NCI-H345 (cell line): ENCODE measurements around the gene PSMD6.

Experiments
- DNase-seq: peaks from one replicate; lab custom pipeline; 2025; lab: John Stamatoyannopoulos, UW

The PSMD6 gene

DNA sequence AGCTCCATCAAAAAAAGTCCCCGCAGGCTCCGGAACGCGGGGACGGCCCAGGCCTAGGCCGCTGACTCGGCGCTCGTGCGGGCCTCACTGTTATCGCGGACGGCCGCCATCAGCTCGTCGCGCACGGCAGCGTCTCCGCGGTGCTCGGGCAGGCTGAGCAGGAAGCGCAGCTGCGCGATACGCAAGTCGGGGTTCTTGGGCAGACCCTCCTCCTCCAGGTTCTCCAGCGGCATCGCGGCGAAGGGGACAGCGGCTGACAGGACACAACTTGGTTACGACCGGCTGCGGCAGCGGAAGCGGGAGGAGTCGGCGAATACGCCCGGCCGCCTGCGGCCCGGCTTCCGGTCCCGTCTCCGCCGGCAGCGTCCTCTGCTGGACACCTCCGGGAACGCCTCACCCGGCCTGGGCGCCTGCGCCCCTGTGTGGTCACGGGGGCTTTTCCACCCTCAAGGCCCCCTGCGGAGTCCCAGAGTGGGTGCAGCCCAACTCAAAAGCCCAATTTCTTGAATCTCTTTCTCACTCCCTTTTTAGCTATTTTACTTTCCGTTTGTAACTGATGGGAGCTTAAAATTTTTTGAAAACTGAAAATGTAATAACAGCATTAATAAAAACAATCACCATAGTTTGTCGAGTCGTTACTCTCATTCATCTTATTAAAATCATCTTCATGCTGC lies at the start of gene PSMD6:
Gene PSMD6, minus strand, starts transcription at position 308 of the 674 bp plus-strand sequence. Its CDS starts 75 bp downstream, at position 233.
- peak; percentile 83 for DNase-seq

DNA sequence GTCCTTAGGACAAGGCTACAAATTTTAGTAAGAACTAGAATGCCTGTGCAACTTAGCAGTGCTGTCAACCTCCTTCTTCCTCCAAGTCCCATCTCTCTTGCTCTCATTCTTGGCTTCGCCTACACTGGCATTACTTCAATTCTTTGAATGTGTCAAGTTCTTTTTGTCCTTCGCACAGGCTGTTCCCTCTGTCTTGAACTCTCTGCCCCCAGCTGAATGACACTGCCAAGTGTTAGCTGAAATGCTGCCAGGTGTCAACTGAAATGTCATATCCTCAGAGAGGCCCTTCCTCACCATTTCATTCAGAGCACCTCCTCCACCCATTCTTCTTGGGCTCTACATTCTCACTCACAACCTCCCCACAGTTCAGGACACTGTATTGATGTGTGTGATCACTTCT lies 48.8 kb upstream of the PSMD6 start:
- DNase-seq = no peak

DNA sequence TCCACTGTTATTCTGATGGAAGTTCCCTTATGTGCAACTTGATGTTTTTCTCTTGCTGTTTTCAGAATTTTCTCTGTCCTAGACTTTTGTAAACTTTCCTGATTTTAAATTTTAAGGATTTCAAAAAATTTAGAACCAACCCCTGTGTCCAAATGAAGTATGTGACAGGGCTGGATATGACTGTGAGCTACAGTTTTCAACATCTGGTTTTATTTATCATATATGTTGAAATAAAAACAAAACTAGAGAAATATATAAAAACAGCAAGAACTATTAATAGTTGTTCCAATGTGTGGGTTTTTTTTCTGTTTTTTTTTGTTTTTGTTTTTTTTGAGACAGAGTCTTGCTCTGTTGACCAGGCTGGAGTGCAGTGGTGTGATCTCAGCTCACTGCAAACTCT lies 47.4 kb upstream of the PSMD6 start:
- DNase-seq = no peak

DNA sequence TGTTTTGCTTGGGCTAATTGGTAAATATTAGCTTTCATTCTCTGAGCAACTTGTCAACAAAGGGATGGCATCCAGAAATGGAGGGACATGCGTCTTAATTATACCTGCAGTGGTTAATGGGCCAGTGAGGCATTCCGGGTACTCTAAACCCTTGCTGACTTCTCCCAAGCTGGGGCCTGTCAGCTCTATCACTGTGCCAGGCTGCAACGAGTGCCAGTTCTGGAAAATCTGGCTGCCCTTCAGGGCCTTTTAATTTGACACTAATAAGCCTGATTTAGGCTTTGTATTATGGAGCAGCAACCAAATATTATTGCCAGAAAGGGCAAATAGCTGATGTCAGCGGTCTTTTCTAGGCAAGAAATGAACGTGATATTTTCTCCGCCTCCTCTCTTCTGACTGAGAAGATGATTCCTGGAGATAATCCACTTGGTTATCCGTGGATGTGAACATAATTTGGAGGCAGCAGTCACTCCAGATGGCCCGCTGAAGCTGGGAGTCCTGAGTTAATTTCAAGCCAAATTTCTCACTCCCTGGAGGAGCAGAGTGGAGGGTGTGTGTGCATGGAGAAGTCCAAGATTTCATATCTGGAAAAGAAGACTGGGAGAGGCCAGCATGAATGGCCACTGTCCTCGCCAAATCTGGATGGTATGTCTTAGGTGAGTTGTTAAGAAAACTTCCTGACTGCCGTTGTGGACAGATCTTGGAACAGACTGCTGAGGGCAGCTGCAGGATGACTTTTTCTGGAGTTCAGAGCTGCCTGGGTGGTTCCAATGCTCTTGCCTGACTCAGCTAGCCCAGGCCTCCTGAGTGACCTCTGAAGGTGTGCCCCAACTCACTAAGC lies 44.4 kb upstream of the PSMD6 start:
- no peak for DNase-seq

DNA sequence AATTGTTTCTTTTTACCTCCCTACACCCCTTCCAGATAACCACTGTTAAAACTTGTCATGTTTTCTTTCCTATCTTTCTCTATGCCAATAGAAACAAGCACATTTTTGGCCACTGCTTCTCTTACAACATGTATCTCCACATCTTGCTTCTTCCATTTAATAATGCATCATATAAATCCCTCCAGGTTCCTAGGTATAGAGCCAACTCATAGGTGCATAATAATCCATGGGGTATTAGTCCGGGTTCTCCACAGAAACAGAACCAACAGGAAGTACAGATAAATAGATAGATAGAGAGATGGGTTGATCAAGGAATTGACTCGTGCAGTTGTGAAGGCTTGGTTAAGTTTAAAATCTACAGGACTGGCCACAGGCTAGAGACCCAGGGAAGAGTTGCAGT lies 41.5 kb upstream of the PSMD6 start:
- DNase-seq = no peak

DNA sequence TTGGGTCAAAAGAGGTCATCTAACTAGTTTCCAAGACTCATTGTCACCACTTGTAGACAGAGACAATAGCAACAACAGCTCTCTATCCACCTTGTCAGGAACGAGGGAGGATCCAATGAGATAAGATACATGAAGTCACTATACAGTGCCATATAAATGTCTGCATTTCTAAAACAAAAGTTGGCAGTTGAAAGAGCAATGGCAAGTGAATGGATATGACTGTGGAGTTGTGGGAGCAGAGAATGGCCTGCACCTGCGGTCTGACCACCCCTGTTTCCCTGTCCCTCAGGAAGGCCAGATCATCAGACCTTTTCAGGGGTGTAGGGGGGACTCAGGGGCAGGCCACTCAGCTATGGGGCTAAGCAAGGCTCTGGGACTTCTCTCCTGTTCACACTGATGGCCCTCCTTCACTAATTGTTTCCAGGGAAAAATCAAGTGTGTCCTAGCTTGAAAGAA lies 40.7 kb upstream of the PSMD6 start:
- DNase-seq = no peak

DNA sequence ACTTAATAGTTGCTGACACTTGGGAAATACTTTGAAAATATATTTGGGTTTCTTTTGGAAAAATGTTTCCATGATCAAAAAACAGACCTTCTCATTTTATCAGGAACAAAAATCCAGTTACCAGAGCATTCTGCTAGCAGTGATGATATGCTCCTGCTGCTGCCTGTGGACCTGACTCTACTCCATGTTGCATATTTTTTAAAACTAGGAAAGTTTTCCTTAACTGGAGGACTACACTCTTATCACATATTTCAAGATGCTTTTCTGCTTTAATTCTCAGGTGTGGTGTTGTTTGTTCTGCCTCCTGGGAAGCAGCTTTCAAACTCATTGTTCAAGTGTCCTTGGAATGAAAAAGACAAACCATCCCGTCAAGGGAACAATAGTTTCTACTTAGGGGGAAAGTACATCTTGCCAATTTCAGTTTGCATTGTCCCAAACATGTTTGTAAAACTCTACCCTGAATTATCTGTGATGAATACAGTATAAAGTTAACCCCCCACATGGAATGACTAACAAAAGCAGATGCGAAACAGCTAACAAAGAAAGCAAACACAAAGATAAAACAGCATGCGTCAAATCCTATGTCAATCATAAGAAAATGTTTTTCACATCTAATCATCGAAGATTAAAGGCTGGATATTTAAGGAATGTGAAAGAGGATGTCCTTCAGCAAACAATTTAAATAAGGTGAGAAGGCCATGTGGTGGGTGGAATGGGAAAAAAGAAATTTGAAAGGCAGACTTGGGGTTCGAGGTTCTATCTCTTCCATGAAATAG lies 40.1 kb upstream of the PSMD6 start:
- peak; percentile 17 for DNase-seq

DNA sequence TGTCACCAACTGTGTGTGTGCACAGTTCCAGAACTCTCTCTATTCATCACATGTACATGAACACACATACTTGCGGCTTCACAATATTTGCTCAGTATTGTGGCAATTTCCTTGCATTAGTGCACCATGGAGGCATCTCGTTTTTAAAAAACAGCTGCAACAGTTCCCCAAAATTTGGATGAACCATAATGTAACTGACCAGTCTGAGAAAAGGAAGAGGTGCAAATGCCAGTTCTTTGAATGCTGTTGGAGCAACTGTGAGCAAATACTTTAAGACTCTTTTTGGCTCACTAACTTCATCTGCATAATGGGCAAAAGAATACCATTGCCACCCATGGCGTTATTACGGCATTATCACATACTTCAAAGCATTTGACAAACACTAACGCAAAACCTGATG lies 38.3 kb upstream of the PSMD6 start:
- DNase-seq = no peak

DNA sequence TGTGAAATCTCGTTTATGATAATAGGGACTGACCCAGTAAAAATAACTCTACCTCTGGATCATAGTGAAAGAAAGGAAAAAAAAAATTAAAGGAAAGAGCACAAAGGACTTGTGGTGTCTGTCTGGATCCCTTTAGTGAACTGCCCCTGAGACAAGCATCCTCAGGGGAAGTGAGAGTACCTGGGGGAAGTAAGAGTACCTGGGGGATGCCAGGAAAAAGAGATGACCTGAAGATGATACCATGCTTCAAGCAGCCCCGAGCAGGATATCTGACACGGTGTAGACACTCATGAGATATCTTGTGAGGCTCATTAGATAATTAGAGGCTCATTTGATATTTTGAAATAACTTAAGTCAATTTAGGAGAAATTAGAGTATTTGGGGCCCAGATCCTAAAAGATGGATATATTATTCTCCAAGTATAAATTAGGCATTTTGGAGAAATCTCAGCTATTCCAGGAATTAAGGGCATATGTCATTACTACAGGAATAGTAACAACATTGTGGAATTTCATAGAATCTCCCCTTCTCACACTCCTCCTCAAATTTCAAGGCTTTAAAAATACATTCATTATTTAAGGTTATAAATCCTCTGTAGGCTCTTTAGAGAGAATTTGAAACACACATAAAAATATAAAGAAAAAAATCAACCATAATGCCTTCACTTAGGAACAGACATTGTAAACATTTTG lies 36.3 kb upstream of the PSMD6 start:
- no peak for DNase-seq

DNA sequence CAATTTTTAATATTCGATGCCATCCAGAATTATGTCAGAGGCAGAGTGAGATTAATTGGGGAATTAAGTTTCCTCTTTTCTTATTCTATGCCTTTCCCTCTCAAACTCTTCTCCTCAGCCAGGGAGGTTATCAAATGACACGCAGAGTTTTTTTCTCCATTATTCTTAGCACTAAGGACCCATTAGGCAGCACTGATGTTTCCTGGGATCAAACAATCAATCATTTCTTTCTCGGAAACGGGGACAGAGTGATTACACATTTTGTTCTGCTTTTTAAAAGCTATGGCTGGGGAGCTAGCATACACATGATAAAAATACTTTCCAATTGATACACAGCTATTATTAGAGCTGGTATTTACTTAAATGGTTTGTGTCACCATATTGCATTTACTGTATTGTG lies 35.3 kb upstream of the PSMD6 start:
- no peak for DNase-seq

DNA sequence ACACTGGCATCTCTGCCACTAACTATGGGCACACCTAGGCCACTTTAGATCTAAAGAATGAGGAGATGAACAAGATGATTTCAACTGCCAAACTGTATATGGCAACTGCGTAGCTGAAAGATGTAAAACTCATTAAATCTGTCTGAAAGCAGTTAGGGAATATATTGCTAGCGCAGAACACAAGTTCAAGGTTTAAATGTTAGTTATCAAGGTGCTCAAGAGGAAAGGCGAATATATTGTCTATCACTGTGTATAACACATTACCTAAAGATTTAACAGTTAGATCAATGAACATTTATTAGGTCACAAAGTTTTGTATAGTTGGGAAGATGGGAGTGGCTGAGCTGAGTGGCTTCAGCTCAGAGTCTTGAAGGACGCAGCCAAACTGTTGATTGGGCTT lies 33.9 kb upstream of the PSMD6 start:
- no peak for DNase-seq

DNA sequence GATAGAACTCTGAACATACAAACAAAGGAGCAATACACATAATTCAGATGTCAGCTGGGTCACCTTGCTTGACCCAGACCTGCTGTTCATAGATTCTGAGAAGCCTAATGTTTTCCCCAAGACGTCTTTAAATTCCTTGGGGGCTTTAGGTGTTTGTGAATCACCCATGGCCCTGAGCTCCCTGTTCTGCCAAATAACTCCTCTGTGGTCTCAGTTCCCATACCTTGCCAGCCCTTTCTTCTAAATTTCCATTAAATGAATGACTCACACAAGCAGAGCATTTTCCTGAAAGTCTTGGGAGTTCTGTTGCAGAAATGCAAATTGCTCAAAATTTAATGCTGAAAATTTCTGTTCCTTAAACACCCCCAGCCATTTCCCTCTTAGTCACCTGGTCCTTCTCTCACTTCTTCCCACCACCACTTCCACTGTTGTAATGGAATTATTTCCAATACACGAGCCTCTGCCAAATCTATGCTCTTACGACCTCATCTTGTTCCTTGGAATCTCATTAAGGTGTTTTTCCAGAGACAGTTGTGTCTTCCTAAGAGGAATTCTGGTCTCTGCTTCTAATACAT lies 33.4 kb upstream of the PSMD6 start:
- DNase-seq = no peak

DNA sequence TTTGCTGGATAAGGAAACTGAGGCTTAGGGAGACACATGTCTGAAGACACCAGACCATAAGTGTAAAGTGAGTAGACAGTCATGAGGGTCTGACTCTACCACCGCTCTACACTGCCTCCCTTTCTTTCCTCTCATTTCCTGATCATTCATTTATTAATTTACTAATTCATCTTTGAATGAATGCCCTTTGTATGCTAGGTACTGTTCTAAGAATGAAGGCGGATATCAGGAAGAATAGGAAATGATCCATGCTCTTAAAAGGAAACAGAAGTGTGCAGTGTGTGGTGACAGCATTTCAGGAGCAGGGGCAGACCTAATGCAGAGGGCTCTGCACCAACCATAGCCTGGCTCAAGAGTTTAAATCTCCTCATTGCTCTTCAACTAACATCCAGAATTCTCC lies 31.8 kb upstream of the PSMD6 start:
- no peak for DNase-seq

DNA sequence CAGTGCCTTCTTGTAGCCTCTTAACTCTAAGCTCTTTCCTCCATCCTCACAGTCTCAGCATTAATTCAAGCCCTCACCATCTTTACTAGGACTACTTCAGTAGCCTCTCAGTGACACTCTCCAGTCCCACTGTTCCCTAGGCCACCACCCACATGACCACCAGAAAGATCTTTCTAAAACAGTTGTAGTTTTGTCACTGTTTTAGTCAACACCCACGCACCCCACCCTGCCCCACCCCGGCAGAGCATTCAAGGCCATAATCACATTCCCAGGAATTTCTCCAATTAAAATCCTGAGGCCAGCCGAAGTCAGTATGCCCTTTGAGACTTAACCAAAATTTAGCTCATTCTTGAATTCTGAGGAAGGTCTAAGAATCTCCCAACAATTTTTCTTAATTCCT lies 31.2 kb upstream of the PSMD6 start:
- DNase-seq = no peak

DNA sequence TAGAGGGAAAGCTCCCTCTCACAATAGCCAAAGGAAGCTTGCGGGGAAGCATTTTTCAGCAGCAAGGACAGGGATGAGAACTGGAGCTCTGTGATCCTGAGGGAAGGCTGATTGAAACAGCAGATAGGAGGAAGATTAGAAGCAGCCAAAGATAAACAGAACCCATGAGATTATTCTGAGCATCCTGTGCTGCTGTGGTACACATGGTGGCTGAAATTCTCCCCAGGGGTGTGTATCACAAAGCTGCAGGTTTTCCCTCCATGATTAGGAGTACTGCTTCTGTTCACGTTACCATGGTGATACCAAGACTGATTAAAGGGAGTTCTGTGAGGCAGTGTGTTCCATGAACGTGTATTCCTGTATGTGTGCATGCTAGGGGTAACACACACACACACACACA lies 30.3 kb upstream of the PSMD6 start:
- no peak for DNase-seq

DNA sequence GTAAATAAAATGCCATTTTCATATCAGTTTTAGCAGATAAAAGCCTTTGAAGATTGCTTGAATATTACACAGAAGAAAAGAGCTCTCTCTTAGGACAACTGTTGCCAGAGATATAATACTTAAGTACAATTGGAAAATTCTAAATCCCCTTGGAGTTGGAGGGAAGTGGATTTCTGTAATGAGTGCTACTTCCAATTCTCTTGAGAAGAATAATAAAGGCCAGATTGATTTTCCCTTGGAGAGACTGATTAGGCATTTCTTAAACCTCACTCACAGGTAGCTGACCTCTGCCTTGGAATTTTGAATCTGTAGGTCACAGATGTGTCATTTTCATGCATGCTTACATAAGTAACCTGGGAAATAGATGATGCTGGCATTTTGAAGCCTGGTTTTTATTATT lies 29.8 kb upstream of the PSMD6 start:
- no peak for DNase-seq

DNA sequence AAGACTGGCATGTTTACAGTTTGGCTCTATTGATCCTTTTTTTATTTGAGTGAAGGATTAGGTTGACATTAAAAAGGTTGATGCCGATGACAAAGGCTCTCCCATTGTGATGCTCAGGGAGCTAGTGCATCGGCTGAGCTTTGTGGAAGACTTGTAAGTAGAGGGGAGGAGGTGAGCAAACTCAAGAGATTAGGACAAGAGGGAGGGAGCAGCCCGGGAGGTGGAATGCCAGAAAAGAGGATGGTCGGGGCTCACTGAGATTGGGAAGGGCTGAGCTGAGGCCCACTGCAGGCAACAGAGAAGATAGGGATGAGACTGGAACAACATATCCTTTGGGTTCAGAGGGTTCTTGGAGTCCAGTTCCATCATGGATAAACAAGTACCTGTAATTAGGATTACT lies 26.5 kb upstream of the PSMD6 start:
- no peak for DNase-seq

DNA sequence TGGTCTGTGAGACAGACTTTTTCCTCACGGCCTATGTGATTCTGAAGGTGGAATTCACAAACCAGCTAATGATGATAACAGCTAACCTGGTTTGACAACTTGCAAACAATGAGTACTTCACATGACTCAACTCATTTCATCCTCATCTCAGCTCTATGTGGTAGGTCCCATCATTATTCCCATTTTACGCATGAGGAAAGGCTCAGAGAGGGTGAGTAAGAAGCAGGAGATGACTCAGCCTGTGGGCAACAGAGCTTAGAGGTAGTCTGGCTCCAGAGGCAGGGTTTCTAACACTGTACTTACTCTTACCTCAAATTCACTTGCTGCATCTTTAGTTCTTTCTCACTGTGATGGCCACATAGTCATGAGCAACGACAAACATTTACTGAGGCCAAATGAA lies 25.8 kb upstream of the PSMD6 start:
- no peak for DNase-seq

DNA sequence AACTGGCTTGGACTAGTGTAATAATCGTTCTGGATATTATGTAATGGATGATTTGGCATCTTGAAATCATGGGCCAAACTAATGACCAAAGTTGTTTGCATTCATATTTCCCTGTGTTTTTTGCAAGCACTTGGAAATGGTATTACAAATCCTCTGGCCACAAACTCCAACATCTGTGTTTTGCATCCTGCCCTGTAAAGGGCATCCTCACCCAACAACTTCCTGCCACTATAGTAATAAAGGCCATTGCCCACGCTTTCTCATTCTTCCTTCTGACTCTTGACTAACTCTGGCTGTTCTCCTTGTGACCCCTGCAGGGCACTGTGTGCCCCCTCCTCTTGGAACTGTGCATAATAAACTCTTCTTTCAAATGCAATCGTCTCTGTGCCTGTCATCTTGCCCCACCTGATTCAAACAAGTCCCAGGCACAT lies 25.4 kb upstream of the PSMD6 start:
- no peak for DNase-seq

DNA sequence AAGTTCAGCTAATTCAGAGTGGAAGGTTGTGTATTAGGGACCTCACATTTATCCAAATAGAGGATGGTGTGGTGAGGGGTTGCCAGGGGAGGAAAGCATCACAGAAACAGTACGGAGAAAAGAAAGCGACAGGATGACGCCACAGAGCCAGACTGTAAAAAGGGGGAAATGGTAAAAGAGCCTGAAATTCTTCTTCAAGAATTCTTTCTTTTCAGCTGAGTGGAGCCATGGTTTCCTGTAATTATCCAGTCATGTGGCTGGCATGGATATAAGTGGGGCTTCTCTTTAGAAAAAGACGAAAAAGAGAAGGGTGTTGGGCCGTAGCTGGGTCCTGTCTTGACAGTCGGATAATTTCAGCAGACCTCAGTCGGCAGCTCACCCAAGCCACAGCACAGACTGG lies 24.5 kb upstream of the PSMD6 start:
- DNase-seq = no peak

DNA sequence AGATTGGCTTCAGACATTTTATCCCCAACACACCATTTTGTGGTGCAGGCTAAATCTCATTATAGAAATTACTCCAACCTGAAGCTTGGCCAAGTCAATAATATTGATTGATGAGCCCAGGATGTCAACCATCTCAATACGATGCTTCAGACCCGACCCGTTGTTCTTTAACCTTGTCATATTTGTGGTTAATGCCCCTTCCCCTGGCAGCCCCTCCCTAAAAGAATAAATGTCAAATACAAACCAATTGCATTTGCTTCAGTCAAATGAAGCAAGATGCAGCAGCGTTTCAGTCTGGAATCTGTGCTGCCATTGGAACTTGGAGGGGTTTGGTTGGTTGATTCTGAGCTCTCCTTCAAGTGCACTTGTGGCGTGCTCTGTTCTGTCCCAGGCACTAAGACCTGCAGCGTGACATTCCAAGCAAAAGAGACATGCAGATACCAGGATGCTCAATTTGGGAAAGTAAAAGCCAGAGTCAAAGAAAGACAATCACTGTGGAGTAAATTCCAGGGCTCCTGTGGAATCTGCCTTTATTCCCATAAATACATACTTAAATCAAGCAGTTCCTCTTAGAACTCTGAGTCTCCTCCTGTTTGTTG lies 23.8 kb upstream of the PSMD6 start:
- no peak for DNase-seq
